Measurements from ENCODE around the gene RBM38.

The RBM38 gene

GRCh38 chr20:57404006-57404405 is 12.8 kb downstream of the RBM38 start:
- no peak for DNase-seq

GRCh38 chr20:57404419-57405072 is 13.3 kb downstream of the RBM38 start:
- DNase-seq: no peak

DNA sequence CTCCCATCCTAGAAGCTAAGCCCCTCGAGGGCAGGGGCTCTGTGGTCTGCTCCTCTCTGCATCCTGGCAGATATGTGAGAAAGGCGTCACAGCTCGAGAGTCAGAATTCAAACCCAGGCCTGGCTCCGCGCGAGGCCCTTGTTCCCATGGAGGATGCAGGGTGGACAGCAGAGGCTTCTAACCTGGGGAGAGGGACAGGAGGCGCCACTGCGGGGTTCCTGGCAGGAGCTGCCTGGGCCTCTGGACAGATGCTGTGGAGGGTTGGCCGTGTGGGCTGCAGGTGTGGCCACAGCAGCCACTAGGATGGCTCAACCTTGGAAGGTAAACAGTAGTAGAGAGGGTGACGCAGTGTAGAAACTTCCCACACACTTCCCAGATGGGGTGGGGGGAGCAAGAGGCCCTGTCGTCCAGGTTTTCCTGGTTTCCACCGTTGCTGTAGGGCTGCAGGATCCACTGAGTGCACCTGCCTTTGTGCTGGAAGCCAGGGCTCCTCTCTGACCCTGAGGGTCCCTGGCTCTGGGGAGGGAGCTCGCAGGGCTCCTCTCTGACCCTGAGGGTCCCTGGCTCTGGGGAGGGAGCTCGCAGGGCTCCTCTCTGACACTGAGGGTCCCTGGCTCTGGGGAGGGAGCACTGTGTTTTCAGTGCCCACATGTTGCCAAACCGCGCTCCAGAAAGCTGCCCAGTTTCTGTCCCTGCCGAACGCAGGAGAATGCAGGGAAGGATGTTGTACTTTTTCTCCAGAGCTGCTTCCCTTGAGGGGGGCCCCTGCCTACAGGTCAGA is 14.2 kb downstream of the RBM38 start:
- DNase-seq: no peak

DNA sequence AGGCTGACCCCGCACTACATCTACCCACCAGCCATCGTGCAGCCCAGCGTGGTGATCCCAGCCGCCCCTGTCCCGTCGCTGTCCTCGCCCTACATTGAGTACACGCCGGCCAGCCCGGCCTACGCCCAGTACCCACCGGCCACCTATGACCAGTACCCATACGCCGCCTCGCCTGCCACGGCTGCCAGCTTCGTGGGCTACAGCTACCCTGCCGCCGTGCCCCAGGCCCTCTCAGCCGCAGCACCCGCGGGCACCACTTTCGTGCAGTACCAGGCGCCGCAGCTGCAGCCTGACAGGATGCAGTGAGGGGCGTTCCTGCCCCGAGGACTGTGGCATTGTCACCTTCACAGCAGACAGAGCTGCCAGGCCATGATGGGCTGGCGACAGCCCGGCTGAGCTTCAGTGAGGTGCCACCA is 16.4 kb downstream of the RBM38 start:
- no peak for DNase-seq

DNA sequence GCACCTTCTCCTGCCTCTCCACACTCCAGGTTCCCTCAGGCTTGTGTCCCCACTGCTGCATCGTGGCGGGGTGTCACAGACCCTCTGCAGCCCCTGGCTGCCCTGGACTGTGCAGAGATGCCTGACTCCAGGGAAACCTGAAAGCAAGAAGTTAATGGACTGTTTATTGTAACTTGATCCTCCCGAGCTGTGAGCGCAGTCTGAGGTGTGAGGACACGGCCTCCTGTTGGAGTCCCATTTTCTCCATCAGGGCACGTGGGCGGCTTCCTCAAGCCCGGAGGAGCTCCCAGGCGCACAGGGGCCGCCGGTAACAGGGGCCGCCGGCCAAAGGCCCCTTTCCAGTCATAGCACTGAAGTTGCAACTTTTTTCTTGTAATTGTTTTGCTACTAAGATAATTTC is 16.9 kb downstream of the RBM38 start:
- no peak for DNase-seq

DNA sequence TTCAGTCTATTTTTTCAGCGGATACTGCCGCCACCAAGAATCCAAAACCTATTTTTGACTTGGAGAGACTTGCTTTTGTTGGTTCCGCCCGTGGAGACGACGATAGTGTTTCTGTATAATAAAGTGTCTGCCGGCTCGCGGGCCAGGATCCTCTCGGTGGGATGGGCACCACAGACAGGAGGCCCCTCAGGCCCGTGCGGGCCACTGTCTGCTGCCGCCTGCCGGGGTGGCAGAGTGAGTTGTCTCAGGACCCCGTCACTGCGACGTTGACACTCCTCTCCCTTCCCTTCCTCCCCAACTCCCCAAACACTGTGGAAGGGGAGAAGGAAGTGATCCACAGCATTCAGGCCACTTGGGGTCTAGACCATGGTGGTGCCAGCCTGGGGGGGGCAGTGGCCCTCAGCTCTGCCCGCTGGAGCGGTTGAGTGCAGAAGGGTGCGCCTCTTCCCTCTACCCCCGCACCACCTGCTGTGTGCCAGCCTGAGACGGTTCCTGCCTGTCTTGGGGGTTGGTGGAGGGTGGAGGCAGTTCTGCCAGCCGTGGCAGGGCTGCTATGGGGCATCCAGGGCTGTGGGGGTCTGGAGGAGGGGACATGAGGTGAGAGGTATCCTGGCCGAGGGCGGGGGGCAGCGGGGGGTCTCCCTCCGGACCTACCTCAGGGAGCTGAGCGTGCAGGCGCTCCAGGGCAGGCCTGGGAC is 17.5 kb downstream of the RBM38 start:
- no peak for DNase-seq

- no peak for DNase-seq
Measured at GRCh38 chr20:57409316-57409671, 18.1 kb downstream of the RBM38 start.

- no peak for DNase-seq
Measured at GRCh38 chr20:57409672-57410397, 18.6 kb downstream of the RBM38 start.

DNA sequence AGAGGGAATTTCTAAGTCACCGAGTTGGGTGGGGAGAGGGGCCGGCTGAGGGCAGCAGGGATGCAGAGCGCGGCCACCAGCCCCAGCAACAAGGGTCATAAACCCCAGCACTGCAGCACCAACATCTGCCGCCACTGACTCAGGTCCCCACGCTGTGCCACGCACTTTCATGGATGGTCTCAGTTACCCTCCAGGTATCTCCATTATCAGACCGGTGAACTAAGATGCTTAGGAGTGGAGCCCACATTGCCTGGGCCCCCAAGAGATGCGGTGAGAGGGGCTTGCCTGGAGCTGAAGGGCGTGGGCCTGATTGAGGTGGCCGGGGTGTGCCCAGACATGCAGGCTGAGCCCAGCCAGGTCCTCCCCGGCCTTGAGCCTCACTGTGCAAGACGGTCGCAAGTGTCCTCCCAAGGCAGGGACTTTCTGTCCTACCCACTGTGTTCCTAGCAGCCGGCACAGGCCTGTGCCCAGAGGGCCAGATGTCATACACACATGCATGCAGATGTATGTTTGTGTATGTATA is 19.3 kb downstream of the RBM38 start:
- DNase-seq: no peak

GRCh38 chr20:57410924-57411323 is 19.7 kb downstream of the RBM38 start:
- no peak for DNase-seq

GRCh38 chr20:57411406-57412283 is 20.4 kb downstream of the RBM38 start:
- no peak for DNase-seq

DNA sequence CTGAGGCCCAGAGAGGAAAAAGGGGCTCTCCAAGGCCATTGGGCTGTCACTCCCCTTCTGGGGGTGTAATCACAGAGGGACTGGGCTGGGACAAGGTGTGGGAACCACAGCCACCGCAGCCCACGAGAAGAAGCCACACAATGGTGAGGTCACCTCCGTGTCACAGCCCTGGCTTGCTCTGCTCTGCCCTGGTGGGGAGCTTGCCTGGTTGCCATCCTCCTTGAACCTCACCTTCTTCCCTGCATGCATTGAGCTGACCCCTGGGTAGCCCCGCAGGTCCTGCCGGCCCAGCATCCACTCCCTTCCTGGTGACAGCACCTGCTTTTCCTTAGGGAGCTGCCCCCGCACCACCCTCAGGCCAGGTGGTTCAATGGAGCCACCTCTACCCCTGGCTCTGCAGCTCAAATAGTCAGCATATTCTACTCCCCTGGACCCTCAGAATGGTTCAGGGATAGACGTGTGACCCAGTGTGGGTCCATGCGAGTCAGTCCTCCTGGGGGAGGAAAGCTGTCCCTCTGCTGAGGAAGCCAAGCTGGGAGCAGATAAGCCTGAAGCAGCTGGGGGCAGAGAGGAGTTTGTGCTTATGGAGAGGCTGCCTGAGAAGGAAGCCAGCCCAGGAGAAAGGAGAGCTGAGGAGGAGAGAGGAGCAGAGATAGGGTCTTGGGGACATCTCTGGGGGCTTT is 21.3 kb downstream of the RBM38 start:
- no peak for DNase-seq

- no peak for DNase-seq
Measured at GRCh38 chr20:57413986-57414385, 22.8 kb downstream of the RBM38 start.

- DNase-seq: no peak
Measured at GRCh38 chr20:57414867-57415592, 23.8 kb downstream of the RBM38 start.

GRCh38 chr20:57415771-57416170 is 24.6 kb downstream of the RBM38 start:
- DNase-seq: no peak

DNA sequence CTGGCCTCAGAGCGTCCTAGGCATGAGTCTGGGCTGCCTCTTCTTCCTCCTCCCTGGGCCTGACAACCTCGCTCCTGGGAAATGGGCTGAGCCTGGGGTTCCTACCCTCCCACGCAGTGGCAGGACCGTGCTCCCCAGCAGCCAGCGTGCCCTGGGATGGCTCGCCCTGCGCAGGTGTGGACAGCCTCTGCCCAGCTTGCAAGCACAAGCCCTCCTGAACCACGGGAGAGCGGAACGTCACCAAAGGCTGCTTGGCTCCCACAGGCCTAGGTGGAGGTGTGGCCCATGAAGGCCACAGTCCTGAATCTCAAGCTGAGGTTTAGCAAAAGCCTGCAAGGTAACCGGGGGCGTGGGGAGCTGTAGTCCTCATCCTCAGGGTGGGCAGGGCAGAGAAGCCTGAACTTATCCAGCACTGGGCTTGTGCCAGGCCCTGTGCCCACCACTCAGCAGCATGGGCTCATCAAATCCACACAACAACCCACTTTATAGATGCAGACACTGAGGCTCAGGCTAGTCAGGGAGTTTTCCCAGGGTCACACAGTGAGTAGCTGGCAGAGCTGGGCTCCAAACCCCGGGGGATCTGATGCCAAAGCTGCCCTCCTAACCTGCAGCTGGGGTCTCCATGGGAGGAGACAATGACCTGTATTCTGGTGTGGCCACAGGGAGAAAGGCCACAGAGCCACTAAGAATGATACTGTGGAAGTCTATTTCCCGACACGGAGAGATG is 25.3 kb downstream of the RBM38 start:
- no peak for DNase-seq

DNA sequence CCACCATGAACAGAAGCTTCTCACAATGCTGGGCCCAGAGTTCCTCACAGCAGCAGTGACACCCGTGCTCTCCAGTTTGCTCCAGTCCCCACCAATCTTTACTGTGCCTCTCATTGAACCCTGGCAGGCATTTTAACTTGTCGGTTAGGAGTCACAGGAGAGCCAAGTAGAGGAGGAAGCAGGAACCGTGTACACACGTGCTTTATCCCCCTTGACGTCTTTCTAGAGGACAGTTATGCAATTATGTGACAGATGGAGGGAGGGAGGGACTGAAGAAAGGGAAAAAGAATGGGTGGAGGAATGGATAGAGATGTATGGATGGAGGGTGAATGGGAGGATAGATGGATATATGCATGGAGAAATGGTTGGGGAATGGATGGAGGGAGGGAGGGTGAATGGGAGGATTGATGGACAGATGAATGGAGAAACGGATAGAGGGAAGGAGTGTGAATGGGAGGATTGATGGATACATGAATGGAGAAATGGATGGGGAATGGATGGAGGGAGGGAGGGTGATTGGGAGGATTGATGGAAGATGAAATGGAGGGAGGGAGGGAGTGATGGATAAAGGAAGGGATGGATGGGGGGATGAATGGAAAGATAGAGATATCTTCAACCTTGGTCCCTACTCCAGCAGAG is 26.0 kb downstream of the RBM38 start:
- DNase-seq: no peak

GRCh38 chr20:57417830-57418780 is 26.9 kb downstream of the RBM38 start:
- no peak for DNase-seq

All from T-helper 9 cell (primary cell).